Spleen (tissue), 3 donors: ENCODE results near the gene C19orf73.

Source experiments
- POLR2A ChIP-seq, 3 donors: fragments of 450-650 bp; IDR thresholded peaks; one replicate each; pipeline ENCODE4 v1.5.1; 2017; ENCODE audit warnings: antibody characterized with exemption in 3 of 3, mild to moderate bottlenecking in 1 of 3
- POLR2AphosphoS5 ChIP-seq, 3 donors: sonication (generic); formaldehyde crosslinking; IDR thresholded peaks; one replicate each; pipeline ENCODE4 v1.5.1; 2017; ENCODE audit warnings: antibody characterized with exemption in 3 of 3

DNA sequence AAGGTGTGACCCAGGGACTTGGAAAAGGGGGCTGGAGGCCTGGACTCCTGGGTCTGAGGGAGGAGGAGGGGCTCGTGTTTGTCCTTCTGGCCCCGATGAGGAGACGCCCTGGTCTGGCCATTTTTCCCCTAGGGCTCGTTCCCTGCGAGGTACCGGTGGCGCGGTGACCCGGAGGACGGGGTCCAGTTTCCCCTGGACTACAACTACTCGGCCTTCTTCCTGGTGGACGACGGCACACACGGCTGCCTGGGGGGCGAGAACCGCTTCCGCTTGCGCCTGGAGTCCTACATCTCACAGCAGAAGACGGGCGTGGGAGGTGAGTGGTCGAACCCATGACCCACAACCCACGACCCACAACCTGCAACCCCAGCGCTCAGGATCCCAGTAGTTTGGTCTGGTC lies 49.5 kb upstream of the C19orf73 start:
- TF ChIP-seq POLR2A (IDR thresholded peaks at IDR 0.05) (no peak), POLR2AphosphoS5 (IDR thresholded peaks at IDR 0.05) (no peak)
